GM15510 (cell line): Measurements from ENCODE around the gene TMEM200A.

Source experiments
- POLR2A ChIP-seq: IDR thresholded peaks from 3 replicates; pipeline ENCODE4 v1.6.1; 2011; ENCODE audit warnings: borderline replicate concordance; ENCODE audit not compliant: insufficient read length; ENCODE audit errors: extremely low read depth

Gene TMEM200A

DNA sequence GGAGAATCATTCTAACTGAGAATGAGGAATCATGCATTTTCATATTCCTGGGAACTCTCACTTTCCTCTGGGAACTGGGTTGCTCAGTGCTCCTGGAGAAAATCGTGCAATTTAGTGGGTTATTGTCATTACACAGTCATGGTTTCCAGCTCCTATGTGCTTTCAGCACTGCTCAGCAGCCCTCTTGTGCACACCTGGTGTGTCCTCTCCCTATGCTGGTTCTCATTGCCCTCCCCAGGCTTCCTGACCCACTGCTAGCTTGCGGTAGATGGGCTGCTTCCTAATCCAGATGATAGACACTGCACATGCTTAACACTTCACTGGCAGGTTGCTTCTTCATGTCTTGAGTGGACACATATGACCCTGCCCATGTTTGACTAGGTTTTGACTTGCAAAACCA, 39.7 kb downstream of the TMEM200A start:
- TF ChIP-seq POLR2A = no peak

DNA sequence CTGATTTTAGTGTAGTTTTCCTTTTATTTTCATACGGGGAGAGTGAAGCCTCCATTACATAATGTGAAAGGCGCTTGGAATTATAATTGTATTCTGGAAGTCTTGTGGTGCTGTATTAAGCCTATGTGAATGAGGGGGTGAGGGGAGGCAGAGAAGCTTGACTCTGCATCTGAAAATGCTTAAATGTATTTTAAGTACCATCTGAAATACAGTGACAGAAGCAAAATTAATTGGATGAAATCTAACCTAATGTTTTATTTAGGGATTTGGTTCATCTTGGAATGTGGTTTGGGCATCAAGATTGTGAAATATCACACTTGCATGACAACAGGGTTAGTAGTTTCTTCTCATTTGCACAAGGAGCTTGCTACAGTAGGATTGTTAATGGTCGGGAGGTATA, 41.2 kb downstream of the TMEM200A start:
- TF ChIP-seq POLR2A = no peak

DNA sequence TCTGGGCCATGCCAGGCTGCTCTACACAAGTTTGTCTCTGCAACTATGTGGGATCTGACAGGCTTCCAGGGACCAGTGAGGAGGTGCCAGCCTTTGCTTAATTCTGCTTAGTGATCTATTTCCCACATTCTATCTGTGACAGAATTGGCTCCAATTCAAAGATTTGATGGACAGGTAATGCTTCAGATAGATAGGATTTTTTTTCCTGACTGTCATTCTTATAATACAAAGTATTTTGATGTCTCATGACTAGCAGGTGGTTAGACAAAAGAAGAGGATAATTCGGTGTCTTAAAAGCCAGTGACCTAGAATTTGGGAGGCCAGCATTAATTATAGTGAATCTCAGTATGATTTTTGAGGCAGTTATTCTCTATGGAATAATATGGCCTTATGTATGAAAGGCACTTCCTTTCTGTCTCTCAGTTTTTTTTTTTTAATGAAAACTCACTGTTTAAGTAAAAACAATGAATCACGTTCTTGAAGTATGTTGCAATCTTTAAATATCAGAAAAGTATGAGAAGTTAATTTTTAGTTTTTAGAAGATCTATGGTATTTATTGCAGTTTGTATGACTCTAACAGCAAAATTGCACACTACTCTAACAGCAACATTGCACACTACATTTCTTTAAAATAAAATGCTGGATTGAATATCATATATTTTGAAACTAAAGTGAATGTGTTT, 43.7 kb downstream of the TMEM200A start:
- TF ChIP-seq POLR2A = no peak

DNA sequence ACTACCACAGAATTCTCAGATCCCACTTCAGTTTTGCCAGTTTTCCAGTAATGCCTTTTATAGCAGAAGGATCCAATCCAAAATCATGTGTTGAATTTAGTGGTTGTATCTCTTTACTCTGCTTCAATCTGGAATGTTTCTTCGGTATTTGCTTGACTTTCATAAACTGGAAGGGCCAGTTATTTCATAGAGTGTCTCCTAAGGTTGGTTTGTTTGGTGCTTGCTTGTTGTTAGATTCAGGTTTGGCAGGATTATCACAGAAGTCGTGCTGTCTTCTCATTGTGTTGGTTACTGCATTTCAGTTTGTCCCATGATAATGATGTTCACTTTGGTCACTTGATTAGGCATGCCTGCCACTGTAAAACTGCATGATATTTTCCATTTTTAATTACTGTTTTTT, 45.7 kb downstream of the TMEM200A start:
- TF ChIP-seq POLR2A = no peak

DNA sequence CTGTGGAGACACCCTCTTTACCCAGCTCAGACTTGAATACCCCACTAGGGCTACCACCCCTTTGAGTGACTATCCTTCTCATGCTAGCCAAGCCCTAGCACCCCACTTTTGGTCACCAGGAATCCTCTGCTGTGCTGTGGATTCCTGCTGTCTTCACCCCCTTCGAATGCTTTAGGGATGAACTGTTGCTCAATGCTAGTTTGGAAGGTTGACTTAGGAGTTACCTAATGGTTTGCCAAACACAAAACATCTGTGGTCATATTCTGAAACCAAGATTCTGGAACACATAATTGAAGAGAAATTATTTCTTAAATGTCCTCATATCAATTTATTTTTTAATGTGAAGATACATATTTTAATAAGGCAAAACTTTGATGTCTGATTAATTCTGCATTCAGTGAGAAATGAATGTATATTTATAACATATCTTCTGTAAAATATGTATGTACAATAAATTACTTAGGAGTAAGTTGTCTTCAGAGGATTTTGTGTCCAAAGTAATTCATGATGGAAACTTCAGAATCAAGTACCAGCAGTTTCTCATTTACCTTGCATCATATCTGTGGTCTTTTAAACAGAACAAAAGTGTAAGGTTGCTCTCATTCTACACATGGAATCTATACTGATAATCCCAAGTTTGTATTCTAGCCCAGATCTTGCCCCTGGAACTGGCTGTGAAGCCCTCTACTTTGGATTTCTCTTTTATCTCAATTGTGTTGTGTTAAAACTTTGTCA, 46.9 kb downstream of the TMEM200A start:
- no peak for TF ChIP-seq POLR2A

DNA sequence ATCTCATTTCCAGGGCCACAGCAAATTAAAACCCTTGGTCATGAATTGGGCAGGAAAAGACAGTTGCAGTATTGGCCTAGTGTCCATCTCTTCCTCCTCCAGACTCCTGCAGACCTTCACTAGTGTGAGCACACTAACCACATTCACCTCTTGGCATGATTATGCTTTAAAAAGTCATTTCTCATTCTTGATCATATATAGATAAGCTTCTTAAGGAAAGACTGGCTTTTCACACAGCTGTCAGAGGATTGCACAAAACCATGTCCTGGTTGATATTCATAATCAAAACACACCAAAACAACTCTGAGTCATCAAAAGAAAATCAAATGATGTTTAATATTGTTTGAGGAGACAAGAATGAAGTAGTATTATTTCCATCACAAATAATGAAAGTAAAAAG, 52.1 kb downstream of the TMEM200A start:
- TF ChIP-seq POLR2A = no peak

DNA sequence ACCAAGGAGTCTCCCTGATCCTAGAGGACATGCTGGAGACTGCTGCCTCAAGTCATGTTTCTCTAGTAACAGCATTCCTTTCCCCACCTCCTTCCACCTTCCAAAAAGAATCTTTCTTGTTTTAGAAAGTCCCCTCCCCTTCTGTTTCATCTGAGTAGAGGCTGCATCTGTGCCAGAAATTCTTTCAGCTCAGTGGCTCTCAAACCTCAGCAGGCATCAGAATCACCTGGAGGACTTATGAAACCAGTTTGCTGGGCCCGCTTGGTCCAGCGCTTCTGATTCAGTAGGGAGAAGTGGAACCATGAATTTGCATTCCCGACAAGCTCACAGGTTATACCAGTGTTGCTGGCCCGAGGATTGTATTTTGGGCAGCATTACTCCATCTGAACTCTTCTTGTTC, 55.1 kb downstream of the TMEM200A start:
- no peak for TF ChIP-seq POLR2A

DNA sequence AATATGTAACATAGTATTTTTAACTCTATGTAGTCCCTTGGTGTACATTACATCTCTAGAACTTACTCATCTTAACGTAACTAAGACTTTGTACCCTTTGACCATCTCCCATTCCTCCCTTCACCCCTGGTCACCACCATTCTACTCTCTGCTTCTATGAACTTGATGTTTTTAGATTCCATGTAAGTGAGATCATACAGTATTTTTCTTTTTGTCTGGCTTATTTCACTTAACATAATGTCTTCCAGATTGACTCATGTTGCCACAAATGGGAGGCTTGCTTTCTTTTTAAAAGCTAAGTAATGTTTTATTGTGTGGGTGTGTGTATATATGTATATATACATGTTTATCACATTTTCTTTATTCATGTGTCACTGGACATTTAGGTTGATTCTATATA, 55.8 kb downstream of the TMEM200A start:
- TF ChIP-seq POLR2A = no peak

DNA sequence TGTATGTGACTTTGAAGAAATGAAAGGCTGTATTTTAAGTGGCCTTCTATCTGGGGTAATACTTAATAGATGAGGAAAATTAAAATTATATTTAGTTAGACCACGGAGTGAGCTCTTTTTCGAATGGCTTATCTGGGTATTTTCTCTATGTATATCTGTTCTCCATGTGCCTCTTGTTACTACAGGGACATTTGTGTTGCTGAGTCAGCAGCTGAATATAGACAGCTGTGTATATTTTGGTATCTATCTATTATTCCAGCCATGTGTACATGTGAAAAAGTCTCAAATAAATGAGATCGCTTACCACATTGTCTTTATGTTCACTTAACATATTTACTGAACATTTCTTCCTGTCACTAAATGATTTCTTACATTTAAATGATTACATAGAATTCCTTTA, 57.2 kb downstream of the TMEM200A start:
- TF ChIP-seq POLR2A = no peak

DNA sequence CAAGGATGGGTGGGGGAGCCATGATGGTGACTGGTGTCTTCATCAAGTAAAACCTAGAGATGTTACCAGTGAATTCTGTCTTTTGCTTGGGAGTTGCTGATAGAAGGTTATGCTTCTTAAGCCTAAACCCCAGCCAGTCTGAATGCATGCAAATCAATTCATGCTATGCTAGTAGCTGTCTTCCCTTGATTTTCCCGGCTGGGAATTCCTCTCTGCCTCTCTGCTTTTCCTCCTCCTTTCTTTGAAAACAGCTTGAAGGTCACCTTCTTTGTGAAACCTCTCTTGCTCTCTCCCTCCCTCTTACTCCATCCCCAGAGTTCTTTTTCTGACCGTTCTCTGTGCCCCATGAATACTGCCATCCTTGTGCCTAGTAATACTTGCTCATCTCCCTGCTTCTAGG, 58.9 kb downstream of the TMEM200A start:
- no peak for TF ChIP-seq POLR2A

DNA sequence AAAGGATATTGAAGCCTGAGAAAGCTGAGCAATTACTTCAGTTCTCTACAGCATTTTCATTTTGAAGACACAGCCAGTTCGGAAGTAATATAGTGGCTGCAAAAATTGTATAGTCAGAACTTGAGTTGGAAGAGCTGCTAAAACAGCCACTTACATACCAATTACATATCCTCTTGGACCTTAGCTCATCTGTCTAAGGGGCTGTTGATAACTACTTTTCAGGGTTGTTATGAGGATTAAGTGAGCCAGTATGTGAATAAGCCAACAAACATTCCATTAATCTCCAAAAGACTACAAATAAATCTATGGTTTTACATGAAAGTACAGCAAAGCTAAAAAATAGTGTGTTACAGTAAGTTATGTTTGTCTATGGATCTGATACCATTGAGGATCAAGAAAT, 59.7 kb downstream of the TMEM200A start:
- no peak for TF ChIP-seq POLR2A

DNA sequence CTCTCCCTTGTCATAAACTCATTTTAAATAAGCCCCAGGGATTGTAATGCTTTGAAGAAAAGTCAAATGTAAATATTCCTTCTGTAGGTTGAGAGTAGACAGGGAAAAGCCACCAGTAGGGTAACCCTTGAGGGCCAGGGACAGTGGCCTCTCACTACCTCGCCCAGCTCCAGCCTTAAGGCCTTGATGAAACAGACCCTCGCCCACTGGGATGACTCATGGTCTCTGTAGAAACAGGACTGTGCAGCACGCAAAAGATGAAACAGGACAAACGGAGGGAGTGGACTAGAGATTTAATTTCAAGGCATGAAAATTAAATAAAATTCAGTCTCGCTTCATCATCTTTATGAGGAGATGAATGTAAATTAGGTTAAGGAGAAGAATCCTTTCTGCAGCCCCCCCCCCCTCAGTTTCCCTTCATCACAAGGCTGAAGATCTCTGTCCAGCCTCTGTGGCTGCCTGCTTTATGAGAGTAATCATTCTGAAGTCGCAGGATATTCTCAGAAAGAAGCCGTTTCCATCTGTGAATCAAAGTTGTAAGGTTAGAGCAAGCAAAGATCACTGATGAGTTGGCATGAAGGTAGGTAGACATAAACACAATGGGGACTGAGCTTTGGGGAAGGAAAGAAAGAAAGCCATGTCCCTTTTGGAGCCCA, 60.4 kb downstream of the TMEM200A start:
- TF ChIP-seq POLR2A = no peak

DNA sequence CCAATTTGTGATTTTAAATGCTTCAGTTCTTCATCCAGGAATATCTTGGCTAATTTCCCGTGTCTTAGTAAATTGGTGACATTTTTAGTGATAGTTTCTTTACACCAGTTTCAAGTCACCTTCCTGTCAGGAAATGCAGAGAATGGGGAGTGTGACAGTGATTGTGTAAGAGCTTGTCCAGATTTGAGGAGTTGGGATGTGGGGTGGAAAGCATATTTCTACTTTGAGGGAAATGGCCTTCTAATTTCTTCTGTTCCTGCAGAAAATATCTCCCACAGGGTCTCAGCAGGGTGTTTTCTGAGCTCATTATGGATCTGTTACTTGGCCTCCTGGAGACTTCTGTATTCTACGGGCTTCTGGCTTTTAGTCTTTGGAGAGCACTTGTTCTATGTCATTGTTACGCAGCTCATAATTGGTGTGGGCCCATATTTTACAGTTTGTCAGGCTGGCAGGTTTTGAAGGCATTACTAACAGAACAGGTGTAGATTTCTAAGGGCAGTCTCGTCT, 65.6 kb downstream of the TMEM200A start:
- no peak for TF ChIP-seq POLR2A

DNA sequence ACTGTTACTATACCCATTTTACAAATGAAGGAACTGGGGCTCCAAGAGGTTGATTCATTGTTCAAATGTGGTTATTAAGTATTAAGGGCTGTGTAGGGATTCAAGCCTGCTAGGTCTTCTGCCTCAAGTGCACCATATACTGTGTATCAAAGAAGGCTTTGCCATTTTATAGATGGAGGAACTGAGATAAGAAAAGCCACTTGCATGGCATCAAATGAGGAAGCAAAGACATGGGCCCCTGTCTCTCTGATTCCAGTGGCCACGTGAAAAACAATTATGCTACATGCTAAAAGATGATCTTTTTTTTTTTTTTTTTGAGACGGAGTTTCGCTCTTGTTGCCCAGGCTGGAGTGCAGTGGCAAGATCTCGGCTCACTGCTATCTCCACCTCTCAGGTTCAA, 67.0 kb downstream of the TMEM200A start:
- TF ChIP-seq POLR2A = no peak

DNA sequence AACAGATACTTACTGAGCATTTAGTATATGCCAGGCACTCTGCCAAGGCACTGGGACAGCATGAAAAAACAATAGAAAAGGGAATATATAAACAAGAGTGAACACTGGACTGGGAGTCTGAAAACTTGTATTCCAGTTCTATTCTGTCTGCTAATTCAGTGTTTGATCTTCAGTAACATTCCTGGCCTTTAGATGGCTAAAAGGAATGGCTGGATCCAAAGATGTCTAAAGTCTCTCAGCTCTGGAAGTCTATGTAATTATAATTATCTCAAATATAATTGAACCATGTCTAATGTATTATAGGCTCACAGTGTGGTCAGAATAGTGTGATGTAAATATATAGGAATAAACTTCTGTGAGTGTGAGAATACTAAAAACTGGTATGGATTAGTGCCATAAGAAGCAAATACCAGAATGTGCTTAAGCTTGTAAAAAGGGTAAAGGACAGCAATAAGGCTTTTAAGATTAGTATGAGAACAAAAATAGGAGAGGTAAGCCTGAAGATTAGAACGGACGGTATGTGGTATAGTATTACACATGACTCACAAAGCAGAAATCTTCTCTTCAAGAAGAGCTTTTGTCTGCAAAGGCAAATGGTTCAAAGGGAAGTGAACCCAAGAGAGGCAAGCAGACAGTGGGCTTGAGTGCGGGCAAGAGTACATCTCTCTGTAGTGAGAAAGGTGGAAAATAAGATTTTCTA, 68.5 kb downstream of the TMEM200A start:
- TF ChIP-seq POLR2A = no peak
